KG1 (cell line): ENCODE data around the gene BACH2.
"Not testable (repeated sequence)": the region's sequence is repeated elsewhere in the genome, so short reads cannot be mapped to it uniquely, and the experiment has no call there.

Experiments used
- DNase-seq: peaks from one replicate; lab custom pipeline; 2025; lab: John Stamatoyannopoulos, UW

BACH2 gene

DNA sequence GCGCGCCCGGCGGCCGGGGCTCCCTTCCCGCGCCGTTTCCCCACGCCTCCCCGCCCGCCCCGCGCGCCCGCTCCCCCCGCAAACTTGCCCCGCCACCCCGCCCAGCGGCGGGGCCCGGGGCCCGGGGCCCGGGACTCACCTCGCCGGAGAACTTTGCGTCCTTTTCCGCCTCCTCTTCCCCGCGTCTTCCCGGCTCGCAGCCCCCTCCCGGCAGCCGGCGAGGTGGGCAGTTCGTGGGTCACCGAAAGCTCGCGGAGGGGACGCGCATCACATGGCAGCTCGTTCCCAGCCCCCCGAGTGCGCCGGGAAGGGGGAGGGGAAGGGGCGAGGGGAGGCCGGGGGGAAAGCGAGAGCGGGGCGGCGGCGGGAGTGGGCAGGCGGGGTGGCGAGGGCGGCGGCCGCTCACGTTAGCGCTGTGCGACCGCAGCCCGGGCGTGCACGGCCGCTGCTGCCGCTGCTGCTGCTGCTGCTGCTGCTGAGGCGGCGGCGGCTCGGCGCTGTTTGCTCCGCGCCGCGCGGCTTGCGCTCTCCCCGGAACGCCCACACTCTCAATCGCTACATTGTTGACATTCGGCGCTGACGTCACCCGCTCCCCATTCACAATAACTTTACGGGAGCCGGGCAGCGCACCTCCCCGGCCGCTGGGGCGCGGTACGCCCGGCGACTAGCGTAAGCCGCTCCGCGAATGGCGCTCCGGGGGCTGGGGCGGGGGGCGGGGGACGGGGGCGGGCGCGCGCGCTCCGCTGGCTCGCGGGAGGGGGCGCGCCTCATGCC is at the start of gene BACH2:
TSS of gene BACH2 (minus strand) at position 503 of the 774 bp plus-strand sequence. CDS start 287,999 bp downstream, outside the sequence.
- peak; percentile 29 for DNase-seq

DNA sequence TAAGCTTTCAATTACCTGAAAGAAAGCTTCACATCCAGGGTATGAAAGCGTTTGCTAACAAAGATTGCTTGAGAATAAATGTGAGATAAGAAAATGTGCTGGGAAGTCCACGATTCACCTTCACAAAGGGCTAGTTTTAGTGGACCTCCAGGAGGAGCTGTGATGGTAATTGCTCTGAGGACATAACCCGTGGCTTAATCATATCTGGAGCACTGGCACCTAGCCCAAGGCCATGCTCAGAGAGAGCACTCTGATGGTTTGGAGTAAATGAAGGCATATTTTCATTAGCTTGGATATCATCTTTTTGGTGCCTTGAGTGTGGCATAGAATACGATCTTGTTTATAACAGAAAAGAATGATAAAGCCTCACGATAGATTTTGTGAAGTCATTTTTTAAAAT is 46.9 kb upstream of the BACH2 start:
- no peak for DNase-seq

DNA sequence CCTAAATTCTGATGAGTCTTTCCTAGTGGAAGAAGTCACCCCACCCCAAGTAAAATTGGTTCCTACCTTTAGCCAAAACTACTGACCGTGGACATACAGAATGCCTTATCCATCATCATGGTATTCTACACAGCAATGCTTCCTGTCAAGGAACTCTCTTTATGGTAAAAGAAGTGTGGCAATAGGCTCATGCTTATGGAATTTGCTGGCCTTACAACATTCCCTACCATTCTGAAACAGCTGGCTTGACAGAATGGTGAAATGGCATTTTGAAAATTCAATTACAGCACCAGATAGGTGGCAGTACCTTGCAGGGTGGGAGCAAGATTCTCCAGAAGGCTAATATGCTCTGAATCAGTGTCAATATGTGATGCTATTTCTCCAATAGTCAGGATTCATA is 41.8 kb upstream of the BACH2 start:
- DNase-seq: no peak

GRCh38 chr6:90336388-90336947 is 39.8 kb upstream of the BACH2 start:
- DNase-seq: no peak

DNA sequence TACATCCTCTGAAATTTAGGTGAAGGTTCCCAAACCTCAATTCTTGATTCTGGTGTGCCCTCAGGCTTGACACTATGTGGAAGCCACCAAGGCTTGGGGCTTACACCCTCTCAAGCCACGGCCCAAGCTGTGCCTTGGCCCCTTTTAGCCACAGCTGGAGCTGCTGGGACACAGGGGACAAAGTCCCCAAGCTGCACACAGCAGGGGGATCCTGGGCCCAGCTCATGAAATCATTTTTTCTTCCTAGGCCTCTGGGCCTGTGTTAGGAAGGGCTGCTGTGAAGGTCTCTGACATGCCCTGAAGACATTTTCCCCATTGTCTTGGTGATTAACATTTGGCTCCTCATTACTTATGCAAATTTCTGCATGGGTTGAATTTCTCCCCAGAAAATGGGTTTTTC is 37.3 kb upstream of the BACH2 start:
- no peak for DNase-seq

DNA sequence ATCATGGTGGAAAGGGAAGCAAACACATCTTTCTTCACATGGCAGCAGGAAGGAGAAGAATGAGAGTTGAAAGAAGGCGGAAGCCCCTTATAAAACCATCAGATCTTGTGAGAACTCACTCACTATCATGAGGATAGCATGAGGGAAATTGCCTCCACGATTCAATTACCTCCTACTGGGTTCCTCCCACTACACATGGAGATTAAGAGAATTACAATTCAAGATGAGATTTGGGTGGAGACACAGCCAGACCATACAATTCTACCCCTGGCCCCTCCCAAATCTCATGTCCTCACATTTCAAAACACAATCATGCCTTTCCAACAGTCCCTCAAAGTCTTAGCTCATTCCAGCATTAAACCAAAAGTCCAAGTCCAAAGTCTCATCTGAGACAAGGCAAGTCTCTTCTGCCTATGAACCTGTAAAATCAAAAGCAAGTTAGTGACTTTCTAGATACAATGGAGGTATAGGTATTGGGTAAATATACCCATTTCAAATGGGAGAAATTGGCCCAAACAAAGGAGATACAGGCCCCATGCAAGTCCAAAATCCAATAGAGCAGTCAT is 36.4 kb upstream of the BACH2 start:
- DNase-seq: not testable (repeated sequence)

- DNase-seq: no peak
Measured at GRCh38 chr6:90329386-90330077, 32.9 kb upstream of the BACH2 start.

DNA sequence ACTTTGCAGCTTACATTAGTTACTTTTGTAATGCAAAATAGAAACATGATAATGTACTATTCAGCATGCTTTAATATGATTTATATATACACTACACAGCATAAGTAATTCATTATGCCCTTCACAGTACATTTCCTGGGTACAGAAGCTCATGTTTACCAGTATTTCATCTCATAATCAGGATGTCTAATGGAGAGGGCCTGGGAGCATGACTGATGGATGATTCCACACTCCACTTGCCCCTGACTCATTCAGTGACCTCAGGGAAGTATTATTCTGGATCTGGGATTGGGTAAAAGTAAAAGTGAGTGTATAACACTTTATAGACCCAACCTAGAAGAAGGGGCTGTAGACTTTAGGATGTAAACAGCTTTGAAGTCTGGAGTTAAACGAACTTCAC is 31.4 kb upstream of the BACH2 start:
- no peak for DNase-seq

DNA sequence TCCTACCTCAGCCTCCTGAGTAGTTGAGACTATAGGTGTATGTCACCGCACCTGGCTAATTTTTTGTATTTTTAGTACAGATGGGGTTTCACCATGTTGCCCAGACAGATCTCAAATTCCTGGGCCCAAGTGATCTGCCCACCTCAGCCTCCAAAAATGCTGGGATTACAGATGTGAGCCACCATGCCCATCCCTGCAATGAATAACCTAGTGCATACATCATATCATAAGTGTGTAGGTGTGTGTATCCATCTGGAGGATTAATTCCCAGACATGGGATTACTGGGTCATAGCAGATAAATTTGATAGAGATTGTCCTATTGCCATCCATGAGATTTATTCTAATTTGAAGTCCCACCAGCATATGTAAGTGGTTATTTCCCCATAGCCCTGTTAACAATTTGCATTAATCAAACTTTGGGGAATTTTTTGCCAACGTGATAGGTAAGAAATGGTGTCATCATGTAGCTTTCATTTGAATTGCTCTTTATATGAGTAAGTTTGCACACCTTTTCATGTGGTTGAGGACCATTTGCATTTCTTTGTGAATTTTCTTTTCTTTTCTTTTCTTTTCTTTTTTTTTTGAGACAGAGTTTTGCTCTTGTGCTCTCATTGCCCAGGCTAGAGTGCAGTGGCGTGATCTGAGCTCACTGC is 29.9 kb upstream of the BACH2 start:
- DNase-seq: no peak

- DNase-seq: no peak
Measured at GRCh38 chr6:90323706-90324105, 27.1 kb upstream of the BACH2 start.

DNA sequence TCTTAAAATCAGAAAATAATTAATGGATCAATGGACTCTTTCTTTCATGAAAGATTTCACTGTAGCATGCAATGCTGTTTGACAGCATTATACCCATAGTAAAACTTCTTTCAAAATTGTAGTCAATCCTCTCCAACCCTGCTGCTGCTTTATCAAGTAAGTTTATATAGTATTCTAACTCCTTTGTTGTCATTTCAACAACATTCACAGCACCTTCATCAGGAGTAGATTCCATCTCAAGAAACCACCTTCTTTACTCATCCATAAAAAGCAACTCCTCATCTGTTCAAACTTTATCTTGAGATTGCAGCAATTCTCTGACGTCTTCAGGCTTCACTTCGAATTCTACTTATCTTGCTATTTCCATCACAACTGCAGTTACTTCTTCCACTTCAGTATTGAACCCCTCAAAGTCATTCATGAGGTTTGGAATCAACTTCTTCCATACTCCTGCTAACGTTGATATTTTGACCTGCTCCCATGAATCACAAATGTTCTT is 26.4 kb upstream of the BACH2 start:
- DNase-seq: no peak

GRCh38 chr6:90319979-90320685 is 23.5 kb upstream of the BACH2 start:
- DNase-seq: no peak

GRCh38 chr6:90319044-90319443 is 22.4 kb upstream of the BACH2 start:
- DNase-seq: no peak

DNA sequence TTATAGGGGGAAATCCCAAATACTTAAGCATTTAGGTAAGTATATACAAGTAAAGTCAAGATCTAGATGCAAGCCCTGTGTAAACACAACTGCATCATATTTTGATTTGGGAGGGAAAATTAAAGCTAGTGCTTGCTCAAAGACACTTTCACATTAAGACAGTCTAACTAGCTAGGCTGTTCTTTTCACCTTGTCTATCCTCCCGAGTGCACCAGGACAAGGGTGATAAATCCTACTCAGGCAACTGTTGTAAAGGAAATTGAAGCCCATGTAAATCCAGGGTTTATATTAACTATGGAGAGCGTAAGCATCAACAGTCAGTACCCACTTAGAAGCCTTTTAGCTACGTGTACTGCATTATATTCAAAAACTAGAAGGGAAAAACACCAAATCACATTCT is 19.3 kb upstream of the BACH2 start:
- DNase-seq: no peak

- DNase-seq: no peak
Measured at GRCh38 chr6:90315354-90315950, 18.8 kb upstream of the BACH2 start.

GRCh38 chr6:90314514-90314913 is 17.9 kb upstream of the BACH2 start:
- DNase-seq: no peak

DNA sequence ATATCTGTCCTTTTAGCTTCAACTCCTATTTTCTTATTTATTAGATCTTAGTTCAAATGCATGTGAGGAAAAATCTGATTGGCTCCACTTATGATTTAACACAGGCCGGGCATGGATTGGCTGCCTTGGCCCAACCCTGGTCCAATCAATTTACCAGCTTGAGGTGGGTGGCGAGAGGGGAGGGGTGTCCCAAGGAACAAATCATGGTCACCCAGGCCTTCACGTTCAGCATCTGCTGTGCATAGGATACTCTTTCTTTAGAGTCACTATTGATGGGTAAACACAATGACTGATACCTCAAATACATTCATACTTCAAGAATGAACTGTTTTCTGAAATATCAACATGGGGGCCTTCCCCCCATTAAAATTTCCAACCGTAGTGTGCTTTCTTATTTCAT is 14.9 kb upstream of the BACH2 start:
- DNase-seq: no peak

- DNase-seq: no peak
Measured at GRCh38 chr6:90305800-90306448, 9.3 kb upstream of the BACH2 start.

DNA sequence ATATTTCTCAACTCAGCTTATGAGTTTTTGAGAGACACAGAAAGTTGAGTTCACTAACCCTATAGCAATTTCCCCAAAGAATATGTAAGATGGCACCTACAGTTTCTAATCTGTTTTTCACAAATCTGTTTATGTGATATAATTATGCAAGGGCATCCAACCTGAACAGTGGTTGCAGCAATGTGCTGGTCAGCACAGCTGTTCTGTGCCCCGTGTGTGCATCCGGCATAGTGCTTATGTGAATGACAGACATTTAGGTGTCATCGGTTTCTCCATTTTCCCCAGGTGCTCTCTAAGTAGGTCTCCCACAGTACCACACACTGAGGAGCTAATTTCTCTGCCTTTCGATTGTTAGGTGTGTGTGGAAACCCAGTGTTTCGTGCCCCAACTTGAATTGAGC is 7.7 kb upstream of the BACH2 start:
- no peak for DNase-seq

- no peak for DNase-seq
Measured at GRCh38 chr6:90303039-90303438, 6.4 kb upstream of the BACH2 start.

DNA sequence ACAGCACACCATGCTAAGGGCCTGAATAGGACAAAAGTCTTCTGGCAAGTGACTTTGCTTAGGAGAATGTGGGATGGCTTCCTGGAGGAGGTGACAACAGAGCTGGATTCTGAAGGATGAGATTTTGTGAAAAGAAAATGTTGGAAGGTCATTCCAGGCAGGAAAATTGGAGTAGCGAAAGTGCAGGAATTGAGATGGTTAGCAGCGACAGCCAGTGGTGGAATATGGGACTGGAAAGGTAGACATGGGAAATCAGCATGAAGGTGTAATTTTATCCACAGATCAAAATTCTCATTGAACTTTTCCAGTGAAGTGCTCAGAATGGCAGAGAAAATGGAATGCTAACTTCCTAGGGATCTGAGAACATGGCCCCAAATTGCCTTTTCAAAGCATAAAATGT is 5.7 kb upstream of the BACH2 start:
- no peak for DNase-seq
